Vagina (tissue), 2 donors: Measurements from ENCODE around the gene VTI1A. TPM values are rescaled to one million over a fixed set of nuclear protein-coding genes. Genes with fewer than 3 reads are reported as not detected.

ENCODE experiments used
- DNase-seq, 2 donors: peaks; one replicate each; pipeline ENCODE4 v3.0.0-alpha.2; 2017; ENCODE audit errors: extremely low spot score in 2 of 2
- H3K27ac ChIP-seq: fragments of 200-600 bp; sonication (generic); one replicate; pipeline ENCODE4 v1.5.1; 2019
- H3K27me3 ChIP-seq: fragments of 200-600 bp; sonication (generic); one replicate; pipeline ENCODE4 v1.5.1; 2019
- H3K36me3 ChIP-seq, 2 donors: fragments of 200-600 bp; sonication (generic); one replicate each; pipeline ENCODE4 v1.5.1; 2017 to 2019
- H3K4me1 ChIP-seq: fragments of 200-600 bp; sonication (generic); one replicate; pipeline ENCODE4 v1.5.1; 2019
- H3K4me3 ChIP-seq, 2 donors: fragments of 200-600 bp; sonication (generic); 1 replicate in 1 of 2; 2 replicates in 1 of 2; pipeline ENCODE4 v1.5.1; 2016 to 2019
- H3K9me3 ChIP-seq: fragments of 200-600 bp; sonication (generic); one replicate; pipeline ENCODE4 v1.5.1; 2019
- POLR2A ChIP-seq, 2 donors: fragments of 450-650 bp; IDR thresholded peaks; one replicate each; pipeline ENCODE4 v1.6.1; 2017; ENCODE audit warnings: antibody characterized with exemption in 2 of 2, mild to moderate bottlenecking in 2 of 2, moderate library complexity in 2 of 2
- POLR2AphosphoS5 ChIP-seq, 2 donors: sonication (generic); formaldehyde crosslinking; IDR thresholded peaks; one replicate each; pipeline ENCODE4 v1.9.0; 2017; ENCODE audit warnings: antibody characterized with exemption in 2 of 2, mild to moderate bottlenecking in 2 of 2, low read depth in 1 of 2; ENCODE audit not compliant: insufficient read depth in 1 of 2
- intact Hi-C: fragments of 100-400 bp; cut with DNase I; formaldehyde crosslinking; loops from one replicate; pipeline ENCODE4 v1.15.1; 2023
- total RNA-seq: library from RNA; depleted of rRNA; stranded (reverse); fragments of >200 nt; gene quantifications from one replicate; pipeline ENCODE4 v1.2.3, GENCODE V29; 2016
- TF ChIP-seq, protein P1 (sequence below), 3 experiments: fragments of 450-650 bp in 2 of 3; fragments of 200-600 bp in 1 of 3; sonication (generic) in 1 of 3; IDR thresholded peaks; one replicate each; pipeline ENCODE4 v1.5.1; 2017 to 2019; ENCODE audit warnings: antibody characterized with exemption in 3 of 3, mild to moderate bottlenecking in 2 of 3, moderate library complexity in 2 of 3

Gene VTI1A
- total RNA-seq, 1 donor from 2014 or later = 49.1 TPM

DNA sequence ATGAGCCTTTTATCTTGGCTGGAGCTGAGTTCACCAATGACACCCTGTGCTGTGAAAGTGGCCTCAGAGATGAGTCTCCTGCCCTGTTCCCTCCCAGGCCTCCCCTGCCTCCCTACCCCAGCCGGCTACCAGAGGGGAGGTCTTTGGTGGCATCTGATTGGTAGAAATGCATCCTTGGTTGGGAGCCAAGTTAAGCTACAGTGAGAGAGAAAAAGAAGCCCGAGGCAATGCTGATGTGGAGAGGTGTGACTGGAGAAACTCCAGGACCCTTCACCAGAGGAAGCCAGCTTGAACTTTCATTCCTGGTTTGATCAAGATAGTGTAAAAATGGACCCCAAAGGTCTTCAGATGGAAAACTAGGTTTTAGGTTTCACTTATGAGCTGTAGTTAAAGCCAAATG is 311.9 kb downstream of the VTI1A start:
- TF ChIP-seq POLR2A (IDR thresholded peaks at IDR 0.05) (no peak), POLR2AphosphoS5 (IDR thresholded peaks at IDR 0.05; ENCODE audit: insufficient read depth in 1 of 2, low read depth in 1 of 2) (no peak)
- TF ChIP-seq, protein P1, sequence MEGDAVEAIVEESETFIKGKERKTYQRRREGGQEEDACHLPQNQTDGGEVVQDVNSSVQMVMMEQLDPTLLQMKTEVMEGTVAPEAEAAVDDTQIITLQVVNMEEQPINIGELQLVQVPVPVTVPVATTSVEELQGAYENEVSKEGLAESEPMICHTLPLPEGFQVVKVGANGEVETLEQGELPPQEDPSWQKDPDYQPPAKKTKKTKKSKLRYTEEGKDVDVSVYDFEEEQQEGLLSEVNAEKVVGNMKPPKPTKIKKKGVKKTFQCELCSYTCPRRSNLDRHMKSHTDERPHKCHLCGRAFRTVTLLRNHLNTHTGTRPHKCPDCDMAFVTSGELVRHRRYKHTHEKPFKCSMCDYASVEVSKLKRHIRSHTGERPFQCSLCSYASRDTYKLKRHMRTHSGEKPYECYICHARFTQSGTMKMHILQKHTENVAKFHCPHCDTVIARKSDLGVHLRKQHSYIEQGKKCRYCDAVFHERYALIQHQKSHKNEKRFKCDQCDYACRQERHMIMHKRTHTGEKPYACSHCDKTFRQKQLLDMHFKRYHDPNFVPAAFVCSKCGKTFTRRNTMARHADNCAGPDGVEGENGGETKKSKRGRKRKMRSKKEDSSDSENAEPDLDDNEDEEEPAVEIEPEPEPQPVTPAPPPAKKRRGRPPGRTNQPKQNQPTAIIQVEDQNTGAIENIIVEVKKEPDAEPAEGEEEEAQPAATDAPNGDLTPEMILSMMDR (IDR thresholded peaks at IDR 0.05) = no peak
- H3K4me1 ChIP-seq = no peaks in the 10 kb centered on the region
- intact Hi-C loops = no loop called here
- H3K4me3 ChIP-seq = no peak overlapping the region
- H3K27ac ChIP-seq = no peak overlapping the region
- DNase-seq = no peak
- H3K27me3 ChIP-seq = no peaks in the 10 kb centered on the region
- H3K9me3 ChIP-seq = no peaks in the 10 kb centered on the region
- no peaks in the 10 kb centered on the region for H3K36me3 ChIP-seq

DNA sequence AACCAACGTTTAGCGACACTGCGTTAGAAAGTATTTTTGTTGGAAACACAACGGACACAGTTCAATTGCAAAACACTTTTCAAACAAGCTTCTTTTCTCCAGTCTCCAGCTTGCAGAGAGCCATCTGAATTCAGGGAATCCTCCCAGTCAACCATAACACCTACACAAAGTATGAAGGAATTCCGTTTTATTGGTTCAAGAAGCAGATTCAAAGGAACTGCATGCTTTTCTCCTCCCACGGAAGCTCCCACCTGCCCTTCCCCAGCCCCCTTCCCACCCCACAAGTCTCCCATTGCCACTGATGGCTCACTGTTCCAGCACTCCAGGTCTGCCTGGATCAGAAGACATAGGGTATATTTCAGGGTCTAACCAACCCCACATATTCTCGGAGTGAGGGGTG is 312.5 kb downstream of the VTI1A start:
- no peak for DNase-seq
- no peak overlapping the region for H3K27ac ChIP-seq
- H3K4me1 ChIP-seq = no peaks in the 10 kb centered on the region
- H3K27me3 ChIP-seq = no peaks in the 10 kb centered on the region
- TF ChIP-seq POLR2A (IDR thresholded peaks at IDR 0.05) (no peak), POLR2AphosphoS5 (IDR thresholded peaks at IDR 0.05; ENCODE audit: insufficient read depth in 1 of 2, low read depth in 1 of 2) (no peak)
- TF ChIP-seq, protein P1 (IDR thresholded peaks at IDR 0.05) = no peak
- no peaks in the 10 kb centered on the region for H3K9me3 ChIP-seq
- H3K4me3 ChIP-seq = no peak overlapping the region
- intact Hi-C loops = no loop called here
- H3K36me3 ChIP-seq = no peaks in the 10 kb centered on the region

DNA sequence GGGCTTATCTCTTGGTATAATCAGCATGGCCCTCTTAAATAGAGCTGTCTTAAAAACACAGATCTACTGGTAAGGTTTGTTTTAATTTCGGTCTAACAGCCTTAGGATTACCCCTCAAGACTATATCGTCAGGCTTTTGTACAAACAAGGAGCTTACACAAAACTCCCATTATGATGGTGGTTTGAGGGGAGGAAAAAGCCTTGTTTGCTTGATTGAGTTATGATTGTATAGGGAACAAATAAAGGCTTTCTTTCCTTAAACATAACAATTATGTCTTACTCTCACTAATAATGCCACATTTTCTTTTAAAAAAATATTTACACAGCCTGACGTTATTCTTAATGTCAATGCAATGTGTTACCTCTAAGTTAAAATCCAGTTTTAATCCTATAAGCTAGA is 314.2 kb downstream of the VTI1A start:
- no peak overlapping the region for H3K4me3 ChIP-seq
- no peaks in the 10 kb centered on the region for H3K4me1 ChIP-seq
- intact Hi-C loops = no loop called here
- H3K9me3 ChIP-seq = no peaks in the 10 kb centered on the region
- DNase-seq = no peak
- no peaks in the 10 kb centered on the region for H3K27me3 ChIP-seq
- no peaks in the 10 kb centered on the region for H3K36me3 ChIP-seq
- TF ChIP-seq, protein P1 (IDR thresholded peaks at IDR 0.05) = no peak
- TF ChIP-seq POLR2AphosphoS5 (IDR thresholded peaks at IDR 0.05; ENCODE audit: insufficient read depth in 1 of 2, low read depth in 1 of 2) = no peak
- TF ChIP-seq POLR2A (IDR thresholded peaks at IDR 0.05) = no peak
- H3K27ac ChIP-seq = no peak overlapping the region

DNA sequence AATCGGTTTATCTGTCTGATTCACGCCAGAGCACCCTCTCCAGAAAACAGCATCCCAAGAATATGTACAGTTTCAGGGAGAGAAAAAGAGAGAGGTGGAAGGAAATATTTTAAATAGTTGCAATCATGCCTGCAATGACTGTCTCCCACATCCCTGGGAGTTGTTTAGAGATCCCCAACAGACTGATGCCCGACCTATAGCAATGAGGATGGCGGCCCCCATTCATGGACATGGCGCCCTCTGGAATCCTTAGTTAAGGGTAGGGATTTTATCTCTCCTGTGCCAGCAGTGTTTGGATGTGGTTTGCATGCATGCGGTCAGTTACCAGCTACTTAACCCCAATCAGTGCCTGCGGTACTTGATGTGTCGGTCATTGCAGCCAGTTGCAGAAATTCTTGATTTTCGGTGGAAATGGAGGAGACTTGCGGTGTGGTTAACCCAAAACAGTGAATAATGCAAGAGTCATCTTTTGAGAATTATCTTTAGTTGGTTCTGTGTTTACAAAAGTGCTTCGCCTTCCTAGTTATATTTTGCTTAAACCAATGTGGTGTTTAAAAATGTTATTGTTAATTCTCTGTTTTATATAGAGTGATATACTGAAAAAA is 317.0 kb downstream of the VTI1A start:
- TF ChIP-seq, protein P1 (IDR thresholded peaks at IDR 0.05) = no peak
- TF ChIP-seq POLR2AphosphoS5 (IDR thresholded peaks at IDR 0.05; ENCODE audit: insufficient read depth in 1 of 2, low read depth in 1 of 2) (no peak), POLR2A (IDR thresholded peaks at IDR 0.05) (no peak)
- H3K4me3 ChIP-seq = no peak overlapping the region
- no peaks in the 10 kb centered on the region for H3K36me3 ChIP-seq
- no peaks in the 10 kb centered on the region for H3K4me1 ChIP-seq
- no peak for DNase-seq
- no peaks in the 10 kb centered on the region for H3K9me3 ChIP-seq
- H3K27ac ChIP-seq = no peak overlapping the region
- intact Hi-C loops = no loop called here
- no peaks in the 10 kb centered on the region for H3K27me3 ChIP-seq

DNA sequence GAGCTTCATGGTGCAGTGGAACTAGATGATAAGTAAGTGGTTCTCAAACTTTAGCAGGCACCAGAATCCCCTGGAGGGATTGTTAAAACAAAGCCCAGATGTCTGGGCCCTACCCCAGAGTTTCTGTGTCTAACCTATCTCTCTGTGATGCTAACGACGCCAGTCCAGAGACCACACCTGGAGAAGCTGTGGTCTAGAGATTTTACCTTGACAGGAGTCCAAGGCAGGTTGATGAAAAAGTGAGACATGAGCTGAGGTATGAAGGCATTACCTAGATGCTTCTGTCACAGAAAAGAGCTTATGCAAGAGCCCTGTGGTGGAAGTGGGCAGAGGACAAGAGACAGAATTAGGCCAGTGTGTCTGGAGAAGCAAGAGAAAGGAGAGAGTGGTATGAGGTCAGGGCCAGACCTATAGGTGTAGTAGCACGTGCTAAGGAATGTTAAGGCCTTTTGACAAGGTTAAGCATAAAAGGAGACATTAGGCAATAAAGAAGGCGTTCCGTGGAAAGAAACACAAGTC is 318.8 kb downstream of the VTI1A start:
- no peaks in the 10 kb centered on the region for H3K9me3 ChIP-seq
- TF ChIP-seq POLR2AphosphoS5 (IDR thresholded peaks at IDR 0.05; ENCODE audit: insufficient read depth in 1 of 2, low read depth in 1 of 2) = no peak
- no peaks in the 10 kb centered on the region for H3K27me3 ChIP-seq
- intact Hi-C loops = no loop called here
- no peak for DNase-seq
- H3K36me3 ChIP-seq = no peaks in the 10 kb centered on the region
- H3K27ac ChIP-seq = no peak overlapping the region
- H3K4me3 ChIP-seq = no peak overlapping the region
- no peaks in the 10 kb centered on the region for H3K4me1 ChIP-seq
